PC-3 (cell line): ENCODE data around the gene ADD3.

Experiments used
- EZH2phosphoT487 ChIP-seq: fragments of 300-600 bp; sonication (generic); IDR thresholded peaks from 2 replicates; pipeline ENCODE4 v1.6.1; 2018; ENCODE audit warnings: mild to moderate bottlenecking, antibody characterized with exemption, low read length, borderline replicate concordance
- TF ChIP-seq, protein P1 (sequence below): fragments of 300-600 bp; sonication (generic); conservative IDR thresholded peaks from 2 replicates; pipeline ENCODE4 v1.5.1; 2017; ENCODE audit warnings: antibody characterized with exemption, low read depth, mild to moderate bottlenecking, low read length

DNA sequence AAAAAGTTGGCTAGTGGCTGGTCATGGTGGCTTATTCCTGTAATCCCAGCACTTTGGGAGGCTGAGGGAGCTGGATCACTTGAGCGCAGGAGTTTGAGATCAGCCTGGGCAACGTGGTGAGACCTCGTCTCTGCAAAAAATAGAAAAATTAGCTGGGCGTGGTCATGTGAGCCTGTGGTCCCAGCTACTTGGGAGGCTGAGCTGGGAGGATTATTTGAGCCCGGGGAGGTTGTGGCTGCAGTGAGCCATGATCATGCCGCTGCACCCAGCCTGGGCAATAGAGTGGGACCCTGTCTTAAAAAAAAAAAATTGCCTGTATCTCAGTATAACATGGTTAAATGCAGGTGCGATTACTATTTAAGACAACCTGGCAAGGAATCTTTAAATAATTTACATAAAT, 61.0 kb downstream of the ADD3 start:
- TF ChIP-seq, protein P1, sequence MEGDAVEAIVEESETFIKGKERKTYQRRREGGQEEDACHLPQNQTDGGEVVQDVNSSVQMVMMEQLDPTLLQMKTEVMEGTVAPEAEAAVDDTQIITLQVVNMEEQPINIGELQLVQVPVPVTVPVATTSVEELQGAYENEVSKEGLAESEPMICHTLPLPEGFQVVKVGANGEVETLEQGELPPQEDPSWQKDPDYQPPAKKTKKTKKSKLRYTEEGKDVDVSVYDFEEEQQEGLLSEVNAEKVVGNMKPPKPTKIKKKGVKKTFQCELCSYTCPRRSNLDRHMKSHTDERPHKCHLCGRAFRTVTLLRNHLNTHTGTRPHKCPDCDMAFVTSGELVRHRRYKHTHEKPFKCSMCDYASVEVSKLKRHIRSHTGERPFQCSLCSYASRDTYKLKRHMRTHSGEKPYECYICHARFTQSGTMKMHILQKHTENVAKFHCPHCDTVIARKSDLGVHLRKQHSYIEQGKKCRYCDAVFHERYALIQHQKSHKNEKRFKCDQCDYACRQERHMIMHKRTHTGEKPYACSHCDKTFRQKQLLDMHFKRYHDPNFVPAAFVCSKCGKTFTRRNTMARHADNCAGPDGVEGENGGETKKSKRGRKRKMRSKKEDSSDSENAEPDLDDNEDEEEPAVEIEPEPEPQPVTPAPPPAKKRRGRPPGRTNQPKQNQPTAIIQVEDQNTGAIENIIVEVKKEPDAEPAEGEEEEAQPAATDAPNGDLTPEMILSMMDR: no peak
- no peak for TF ChIP-seq EZH2phosphoT487
